HL-60 (cell line): ENCODE results near the gene FGF18.

ENCODE experiments used
- POLR2AphosphoS5 ChIP-seq: IDR thresholded peaks from 2 replicates; pipeline ENCODE4 v1.6.1; 2012; ENCODE audit warnings: low read depth
- TF ChIP-seq, protein P1 (sequence below): IDR thresholded peaks from 2 replicates; pipeline ENCODE4 v1.6.1; 2012; ENCODE audit warnings: low read depth; ENCODE audit not compliant: insufficient replicate concordance
- TF ChIP-seq, protein P2 (sequence below): IDR thresholded peaks from one replicate; pipeline ENCODE4 v1.5.1; 2011; ENCODE audit warnings: low read length, control low read depth, inconsistent platforms; ENCODE audit not compliant: insufficient read depth

DNA sequence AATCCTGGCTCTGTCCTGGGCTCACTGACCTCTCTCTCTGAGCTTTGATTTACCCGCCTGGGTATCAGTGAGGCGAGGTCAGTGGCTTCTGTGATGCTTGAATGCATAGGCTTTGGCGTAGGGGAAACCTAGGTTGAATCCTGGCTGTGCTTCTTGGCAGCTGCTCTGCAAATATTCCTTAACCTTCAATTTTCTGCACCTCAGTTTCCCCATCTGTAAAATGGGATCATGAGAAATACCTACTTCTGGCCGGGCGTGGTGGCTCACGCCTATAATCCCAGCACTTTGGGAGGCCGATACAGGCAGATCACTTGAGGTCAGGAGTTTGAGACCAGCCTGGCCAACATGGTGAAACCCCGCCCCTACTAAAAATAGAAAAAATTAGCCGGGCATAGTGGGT lies 7.2 kb downstream of the FGF18 start:
- TF ChIP-seq, protein P1, sequence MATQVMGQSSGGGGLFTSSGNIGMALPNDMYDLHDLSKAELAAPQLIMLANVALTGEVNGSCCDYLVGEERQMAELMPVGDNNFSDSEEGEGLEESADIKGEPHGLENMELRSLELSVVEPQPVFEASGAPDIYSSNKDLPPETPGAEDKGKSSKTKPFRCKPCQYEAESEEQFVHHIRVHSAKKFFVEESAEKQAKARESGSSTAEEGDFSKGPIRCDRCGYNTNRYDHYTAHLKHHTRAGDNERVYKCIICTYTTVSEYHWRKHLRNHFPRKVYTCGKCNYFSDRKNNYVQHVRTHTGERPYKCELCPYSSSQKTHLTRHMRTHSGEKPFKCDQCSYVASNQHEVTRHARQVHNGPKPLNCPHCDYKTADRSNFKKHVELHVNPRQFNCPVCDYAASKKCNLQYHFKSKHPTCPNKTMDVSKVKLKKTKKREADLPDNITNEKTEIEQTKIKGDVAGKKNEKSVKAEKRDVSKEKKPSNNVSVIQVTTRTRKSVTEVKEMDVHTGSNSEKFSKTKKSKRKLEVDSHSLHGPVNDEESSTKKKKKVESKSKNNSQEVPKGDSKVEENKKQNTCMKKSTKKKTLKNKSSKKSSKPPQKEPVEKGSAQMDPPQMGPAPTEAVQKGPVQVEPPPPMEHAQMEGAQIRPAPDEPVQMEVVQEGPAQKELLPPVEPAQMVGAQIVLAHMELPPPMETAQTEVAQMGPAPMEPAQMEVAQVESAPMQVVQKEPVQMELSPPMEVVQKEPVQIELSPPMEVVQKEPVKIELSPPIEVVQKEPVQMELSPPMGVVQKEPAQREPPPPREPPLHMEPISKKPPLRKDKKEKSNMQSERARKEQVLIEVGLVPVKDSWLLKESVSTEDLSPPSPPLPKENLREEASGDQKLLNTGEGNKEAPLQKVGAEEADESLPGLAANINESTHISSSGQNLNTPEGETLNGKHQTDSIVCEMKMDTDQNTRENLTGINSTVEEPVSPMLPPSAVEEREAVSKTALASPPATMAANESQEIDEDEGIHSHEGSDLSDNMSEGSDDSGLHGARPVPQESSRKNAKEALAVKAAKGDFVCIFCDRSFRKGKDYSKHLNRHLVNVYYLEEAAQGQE = no peak
- TF ChIP-seq, protein P2, sequence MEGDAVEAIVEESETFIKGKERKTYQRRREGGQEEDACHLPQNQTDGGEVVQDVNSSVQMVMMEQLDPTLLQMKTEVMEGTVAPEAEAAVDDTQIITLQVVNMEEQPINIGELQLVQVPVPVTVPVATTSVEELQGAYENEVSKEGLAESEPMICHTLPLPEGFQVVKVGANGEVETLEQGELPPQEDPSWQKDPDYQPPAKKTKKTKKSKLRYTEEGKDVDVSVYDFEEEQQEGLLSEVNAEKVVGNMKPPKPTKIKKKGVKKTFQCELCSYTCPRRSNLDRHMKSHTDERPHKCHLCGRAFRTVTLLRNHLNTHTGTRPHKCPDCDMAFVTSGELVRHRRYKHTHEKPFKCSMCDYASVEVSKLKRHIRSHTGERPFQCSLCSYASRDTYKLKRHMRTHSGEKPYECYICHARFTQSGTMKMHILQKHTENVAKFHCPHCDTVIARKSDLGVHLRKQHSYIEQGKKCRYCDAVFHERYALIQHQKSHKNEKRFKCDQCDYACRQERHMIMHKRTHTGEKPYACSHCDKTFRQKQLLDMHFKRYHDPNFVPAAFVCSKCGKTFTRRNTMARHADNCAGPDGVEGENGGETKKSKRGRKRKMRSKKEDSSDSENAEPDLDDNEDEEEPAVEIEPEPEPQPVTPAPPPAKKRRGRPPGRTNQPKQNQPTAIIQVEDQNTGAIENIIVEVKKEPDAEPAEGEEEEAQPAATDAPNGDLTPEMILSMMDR = no peak
- TF ChIP-seq POLR2AphosphoS5 = no peak
